ENCODE results near the gene SUN5.
"Not testable (repeated sequence)": the region's sequence is repeated elsewhere in the genome, so short reads cannot be mapped to it uniquely, and the experiment has no call there.

SUN5 gene

DNA sequence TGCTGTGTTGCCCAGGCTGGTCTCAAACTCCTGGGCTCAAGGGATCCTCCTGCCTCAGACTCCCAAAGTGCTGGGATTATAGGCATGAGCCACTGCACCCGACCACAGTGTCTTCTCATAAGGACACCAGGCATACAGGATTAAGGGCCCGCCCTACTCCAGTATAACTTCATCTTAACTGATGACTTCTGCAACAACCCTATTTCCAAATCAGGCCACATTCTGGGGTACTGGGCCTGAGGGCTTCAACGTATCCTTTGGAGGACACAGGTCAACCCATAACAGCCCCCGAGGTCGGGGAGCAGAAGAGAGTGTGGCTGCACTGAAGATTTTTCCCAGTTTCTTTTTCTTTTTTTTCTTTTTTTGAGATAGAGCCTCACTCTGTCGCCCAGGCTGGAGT, 39.7 kb downstream of the SUN5 start:
- H3K27me3 ChIP-seq (replicated peaks; ENCODE audit: control insufficient read depth, insufficient read depth, low read length): peaks cover 45% of the 10 kb centered on the region
- H3K9me3 ChIP-seq (ENCODE audit: control insufficient read depth, low read length): no peaks in the 10 kb centered on the region
- no peaks in the 10 kb centered on the region for H3K36me3 ChIP-seq (ENCODE audit: control insufficient read depth, insufficient read depth, low read length, severe bottlenecking)
- peaks cover 10% of the 10 kb centered on the region for H3K4me1 ChIP-seq (ENCODE audit: control insufficient read depth, insufficient read depth, low read length)
- H3K4me3 ChIP-seq (ENCODE audit: low read length): no peak overlapping the region
- no peak for DNase-seq (ENCODE audit: low read depth)
- H3K9ac ChIP-seq (ENCODE audit: low read length): no peak overlapping the region

GRCh38 chr20:32963176-32963575, 41.1 kb downstream of the SUN5 start:
- Histone ChIP-seq H3K4me3 (ENCODE audit: low read length) (no peak overlapping the region), H3K9ac (ENCODE audit: low read length) (no peak overlapping the region), H3K4me1 (ENCODE audit: control insufficient read depth, insufficient read depth, low read length) (no peaks in the 10 kb centered on the region), H3K27me3 (replicated peaks; ENCODE audit: control insufficient read depth, insufficient read depth, low read length) (peaks cover 45% of the 10 kb centered on the region), H3K9me3 (ENCODE audit: control insufficient read depth, low read length) (no peaks in the 10 kb centered on the region), H3K36me3 (ENCODE audit: control insufficient read depth, insufficient read depth, low read length, severe bottlenecking) (no peaks in the 10 kb centered on the region)
- DNase-seq (ENCODE audit: low read depth): no peak

GRCh38 chr20:32962646-32963045, 41.6 kb downstream of the SUN5 start:
- H3K4me3 ChIP-seq (ENCODE audit: low read length); H3K9me3 ChIP-seq (ENCODE audit: control insufficient read depth, low read length); H3K36me3 ChIP-seq (ENCODE audit: control insufficient read depth, insufficient read depth, low read length, severe bottlenecking); H3K4me1 ChIP-seq (ENCODE audit: control insufficient read depth, insufficient read depth, low read length); DNase-seq (ENCODE audit: low read depth); H3K9ac ChIP-seq (ENCODE audit: low read length): not testable (repeated sequence)
- H3K27me3 ChIP-seq (replicated peaks; ENCODE audit: control insufficient read depth, insufficient read depth, low read length): peaks cover 45% of the 10 kb centered on the region

DNA sequence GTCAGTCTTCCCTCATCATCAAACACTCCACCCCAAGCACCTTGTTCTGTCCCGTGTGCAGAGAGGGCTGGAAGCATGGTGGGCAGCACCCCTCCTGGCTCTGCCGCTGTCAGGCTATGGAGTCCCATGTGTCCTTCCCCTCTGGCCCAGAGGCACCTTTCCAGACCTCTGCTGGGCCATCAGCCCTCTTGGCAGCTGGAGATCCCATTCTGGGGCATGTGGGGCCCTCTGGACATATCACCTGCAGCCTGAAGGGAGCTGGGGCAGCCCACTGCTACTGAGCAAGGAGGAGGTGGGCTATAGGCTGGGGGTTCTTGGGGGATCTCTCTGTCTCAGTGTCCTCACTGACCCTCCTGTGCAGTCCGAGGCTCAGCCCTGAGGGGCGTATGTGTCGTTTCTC, 42.2 kb downstream of the SUN5 start:
- peaks cover 9% of the 10 kb centered on the region for H3K9me3 ChIP-seq (ENCODE audit: control insufficient read depth, low read length)
- H3K9ac ChIP-seq (ENCODE audit: low read length): no peak overlapping the region
- no peaks in the 10 kb centered on the region for H3K36me3 ChIP-seq (ENCODE audit: control insufficient read depth, insufficient read depth, low read length, severe bottlenecking)
- H3K4me3 ChIP-seq (ENCODE audit: low read length): no peak overlapping the region
- peaks cover 47% of the 10 kb centered on the region for H3K27me3 ChIP-seq (replicated peaks; ENCODE audit: control insufficient read depth, insufficient read depth, low read length)
- H3K4me1 ChIP-seq (ENCODE audit: control insufficient read depth, insufficient read depth, low read length): no peaks in the 10 kb centered on the region
- no peak for DNase-seq (ENCODE audit: low read depth)

GRCh38 chr20:32960849-32961731, 43.1 kb downstream of the SUN5 start:
- Histone ChIP-seq H3K9me3 (ENCODE audit: control insufficient read depth, low read length) (peaks cover 18% of the 10 kb centered on the region), H3K4me3 (ENCODE audit: low read length) (no peak overlapping the region), H3K27me3 (replicated peaks; ENCODE audit: control insufficient read depth, insufficient read depth, low read length) (peaks cover 39% of the 10 kb centered on the region), H3K36me3 (ENCODE audit: control insufficient read depth, insufficient read depth, low read length, severe bottlenecking) (no peaks in the 10 kb centered on the region), H3K9ac (ENCODE audit: low read length) (no peak overlapping the region), H3K4me1 (ENCODE audit: control insufficient read depth, insufficient read depth, low read length) (no peaks in the 10 kb centered on the region)
- no peak for DNase-seq (ENCODE audit: low read depth)

- no peak for DNase-seq (ENCODE audit: low read depth)
- H3K36me3 ChIP-seq (ENCODE audit: control insufficient read depth, insufficient read depth, low read length, severe bottlenecking): no peaks in the 10 kb centered on the region
- peaks cover 26% of the 10 kb centered on the region for H3K9me3 ChIP-seq (ENCODE audit: control insufficient read depth, low read length)
- H3K27me3 ChIP-seq (replicated peaks; ENCODE audit: control insufficient read depth, insufficient read depth, low read length): peaks cover 30% of the 10 kb centered on the region
- H3K4me1 ChIP-seq (ENCODE audit: control insufficient read depth, insufficient read depth, low read length): no peaks in the 10 kb centered on the region
- no peak overlapping the region for H3K4me3 ChIP-seq (ENCODE audit: low read length)
- H3K9ac ChIP-seq (ENCODE audit: low read length): no peak overlapping the region
These were observed 44.1 kb downstream of the SUN5 start for GRCh38 chr20:32960222-32960518.

GRCh38 chr20:32959351-32960221, 44.6 kb downstream of the SUN5 start:
- Histone ChIP-seq H3K4me3 (ENCODE audit: low read length) (no peak overlapping the region), H3K4me1 (ENCODE audit: control insufficient read depth, insufficient read depth, low read length) (no peaks in the 10 kb centered on the region)
- no peak for DNase-seq (ENCODE audit: low read depth)

GRCh38 chr20:32958574-32958973, 45.7 kb downstream of the SUN5 start:
- peaks cover 21% of the 10 kb centered on the region for H3K27me3 ChIP-seq (replicated peaks; ENCODE audit: control insufficient read depth, insufficient read depth, low read length)
- DNase-seq (ENCODE audit: low read depth): no peak
- H3K4me3 ChIP-seq (ENCODE audit: low read length): no peak overlapping the region
- H3K4me1 ChIP-seq (ENCODE audit: control insufficient read depth, insufficient read depth, low read length): no peaks in the 10 kb centered on the region
- peaks cover 37% of the 10 kb centered on the region for H3K9me3 ChIP-seq (ENCODE audit: control insufficient read depth, low read length)
- no peak overlapping the region for H3K9ac ChIP-seq (ENCODE audit: low read length)
- no peaks in the 10 kb centered on the region for H3K36me3 ChIP-seq (ENCODE audit: control insufficient read depth, insufficient read depth, low read length, severe bottlenecking)

More at GRCh38 chr20:32959351-32960221, 44.6 kb downstream of the SUN5 start:
- H3K9me3 ChIP-seq (ENCODE audit: control insufficient read depth, low read length): peaks cover 27% of the 10 kb centered on the region
- no peaks in the 10 kb centered on the region for H3K36me3 ChIP-seq (ENCODE audit: control insufficient read depth, insufficient read depth, low read length, severe bottlenecking)
- no peak overlapping the region for H3K9ac ChIP-seq (ENCODE audit: low read length)
- peaks cover 28% of the 10 kb centered on the region for H3K27me3 ChIP-seq (replicated peaks; ENCODE audit: control insufficient read depth, insufficient read depth, low read length)

DNA sequence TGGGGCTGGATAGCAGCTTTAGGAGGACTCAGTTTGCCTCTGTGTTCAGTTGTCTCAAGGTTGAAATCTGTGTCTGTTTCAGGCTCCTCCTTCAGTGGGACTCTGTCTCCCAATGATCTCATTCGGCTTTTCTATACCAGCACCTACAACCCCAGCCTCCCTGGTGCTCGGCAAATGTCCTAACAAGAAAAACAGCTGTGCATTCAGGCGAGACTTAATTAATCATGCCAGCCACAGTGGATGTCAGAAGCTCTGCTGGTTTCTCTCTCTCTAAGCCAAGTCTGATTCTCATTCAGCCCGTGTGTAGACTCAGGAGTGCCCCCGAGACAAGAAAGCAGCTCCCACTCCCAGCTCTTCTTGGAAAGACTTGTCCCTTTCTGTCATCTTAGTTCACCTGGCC, 46.8 kb downstream of the SUN5 start:
- no peaks in the 10 kb centered on the region for H3K36me3 ChIP-seq (ENCODE audit: control insufficient read depth, insufficient read depth, low read length, severe bottlenecking)
- H3K4me3 ChIP-seq (ENCODE audit: low read length): no peak overlapping the region
- H3K9me3 ChIP-seq (ENCODE audit: control insufficient read depth, low read length): peaks cover 38% of the 10 kb centered on the region
- no peaks in the 10 kb centered on the region for H3K4me1 ChIP-seq (ENCODE audit: control insufficient read depth, insufficient read depth, low read length)
- no peak for DNase-seq (ENCODE audit: low read depth)
- peaks cover 19% of the 10 kb centered on the region for H3K27me3 ChIP-seq (replicated peaks; ENCODE audit: control insufficient read depth, insufficient read depth, low read length)
- H3K9ac ChIP-seq (ENCODE audit: low read length): no peak overlapping the region

GRCh38 chr20:32950539-32950938, 53.7 kb downstream of the SUN5 start:
- H3K27me3 ChIP-seq (replicated peaks; ENCODE audit: control insufficient read depth, insufficient read depth, low read length): peaks cover 28% of the 10 kb centered on the region
- not testable (repeated sequence) for H3K4me3 ChIP-seq (ENCODE audit: low read length); H3K4me1 ChIP-seq (ENCODE audit: control insufficient read depth, insufficient read depth, low read length); DNase-seq (ENCODE audit: low read depth); H3K9ac ChIP-seq (ENCODE audit: low read length); H3K36me3 ChIP-seq (ENCODE audit: control insufficient read depth, insufficient read depth, low read length, severe bottlenecking)
- H3K9me3 ChIP-seq (ENCODE audit: control insufficient read depth, low read length): peaks cover 15% of the 10 kb centered on the region

GRCh38 chr20:32946629-32947028, 57.6 kb downstream of the SUN5 start:
- Histone ChIP-seq H3K36me3 (ENCODE audit: control insufficient read depth, insufficient read depth, low read length, severe bottlenecking) (no peaks in the 10 kb centered on the region), H3K4me1 (ENCODE audit: control insufficient read depth, insufficient read depth, low read length) (no peaks in the 10 kb centered on the region), H3K4me3 (ENCODE audit: low read length) (no peak overlapping the region), H3K27me3 (replicated peaks; ENCODE audit: control insufficient read depth, insufficient read depth, low read length) (peaks cover 18% of the 10 kb centered on the region), H3K9ac (ENCODE audit: low read length) (no peak overlapping the region), H3K9me3 (ENCODE audit: control insufficient read depth, low read length) (peaks cover 5% of the 10 kb centered on the region)
- no peak for DNase-seq (ENCODE audit: low read depth)

All from adipocyte (in vitro differentiated cells).